ENCODE data around the gene NEDD8.

The NEDD8 gene

GRCh38 chr14:24262821-24263733 lies 30.9 kb upstream of the NEDD8 start, which contains the start of gene TGM1:
TSS of gene TGM1 (minus strand) at chr14:24263177. CDS start at chr14:24262352, 825 bp downstream.
- no peak for DNase-seq

GRCh38 chr14:24261969-24262327 lies 29.8 kb upstream of the NEDD8 start:
- DNase-seq, result no peak

- no peak for DNase-seq
These were observed 29.2 kb upstream of the NEDD8 start for GRCh38 chr14:24261256-24261968.

GRCh38 chr14:24260780-24261157 lies 28.6 kb upstream of the NEDD8 start:
- no peak for DNase-seq

- DNase-seq, result no peak
These were observed 28.0 kb upstream of the NEDD8 start for GRCh38 chr14:24260026-24260779.

- no peak for DNase-seq
These were observed 27.3 kb upstream of the NEDD8 start for GRCh38 chr14:24259282-24260025.

GRCh38 chr14:24258548-24259265 lies 26.5 kb upstream of the NEDD8 start:
- no peak for DNase-seq

- no peak for DNase-seq
These were observed 26.0 kb upstream of the NEDD8 start for GRCh38 chr14:24258119-24258518.

- DNase-seq, result no peak
These were observed 24.8 kb upstream of the NEDD8 start for GRCh38 chr14:24256960-24257359.

GRCh38 chr14:24255931-24256711 lies 24.0 kb upstream of the NEDD8 start:
- no peak for DNase-seq

- no peak for DNase-seq
These were observed 23.3 kb upstream of the NEDD8 start for GRCh38 chr14:24255438-24255837.

GRCh38 chr14:24254630-24255392 lies 22.6 kb upstream of the NEDD8 start:
- DNase-seq, result no peak

GRCh38 chr14:24253936-24254335 lies 21.8 kb upstream of the NEDD8 start:
- DNase-seq, result no peak

- no peak for DNase-seq
These were observed 20.3 kb upstream of the NEDD8 start for GRCh38 chr14:24252289-24253124.

GRCh38 chr14:24251880-24252288 lies 19.7 kb upstream of the NEDD8 start:
- no peak for DNase-seq

- DNase-seq, result no peak
These were observed 18.2 kb upstream of the NEDD8 start for GRCh38 chr14:24250354-24250753.

GRCh38 chr14:24249230-24250021 lies 17.3 kb upstream of the NEDD8 start:
- DNase-seq, result no peak

- no peak for DNase-seq
These were observed 15.3 kb upstream of the NEDD8 start for GRCh38 chr14:24247422-24247821.
